Lung (tissue), 12 donors: ENCODE measurements around the gene DIS3L2. TPM values are rescaled to one million over a fixed set of nuclear protein-coding genes. Genes with fewer than 3 reads are reported as not detected.

Experiments
- ATAC-seq: fragments of 200-7000 bp; cut with Tn5 transposase; one replicate; pipeline ENCODE4 v1.9.1; 2020; ENCODE audit warnings: moderate number of reproducible peaks; ENCODE audit not compliant: insufficient read depth, low FRiP score
- DNase-seq, 3 donors: peaks; one replicate each; pipeline ENCODE4 v3.0.0-alpha.2; 2013 to 2017
- H3K27ac ChIP-seq, 2 donors: one replicate each; pipeline ENCODE4 v1.5.1; 2013; ENCODE audit warnings: mild to moderate bottlenecking in 2 of 2, moderate library complexity in 2 of 2, control low read depth in 1 of 2, inconsistent platforms in 1 of 2, low read depth in 1 of 2, low read length in 1 of 2
- H3K27me3 ChIP-seq, 3 donors: one replicate each; pipeline ENCODE4 v1.5.1; 2013; ENCODE audit warnings: low read length in 2 of 3; ENCODE audit not compliant: control insufficient read depth in 3 of 3, insufficient read depth in 3 of 3
- H3K36me3 ChIP-seq, 4 donors: one replicate each; pipeline ENCODE4 v1.5.1; 2013; ENCODE audit warnings: low read length in 4 of 4, mild to moderate bottlenecking in 1 of 4, moderate library complexity in 1 of 4; ENCODE audit not compliant: control insufficient read depth in 4 of 4, insufficient read depth in 4 of 4
- H3K4me1 ChIP-seq, 5 donors: one replicate each; pipeline ENCODE4 v1.5.1; 2013; ENCODE audit warnings: low read length in 5 of 5, mild to moderate bottlenecking in 2 of 5, moderate library complexity in 1 of 5; ENCODE audit not compliant: control insufficient read depth in 5 of 5, insufficient read depth in 5 of 5
- H3K4me3 ChIP-seq: one replicate; pipeline ENCODE4 v1.5.1; 2013; ENCODE audit warnings: mild to moderate bottlenecking, control low read depth, moderate library complexity
- H3K9ac ChIP-seq, 2 donors: one replicate each; pipeline ENCODE4 v1.5.1; 2013; ENCODE audit warnings: low read length in 2 of 2, control low read depth in 1 of 2; ENCODE audit not compliant: insufficient read depth in 1 of 2
- H3K9me3 ChIP-seq, 4 donors: one replicate each; pipeline ENCODE4 v1.5.1; 2013; ENCODE audit warnings: low read length in 3 of 4, mild to moderate bottlenecking in 1 of 4, moderate library complexity in 1 of 4; ENCODE audit not compliant: control insufficient read depth in 4 of 4, insufficient read depth in 3 of 4
- CTCF ChIP-seq: IDR thresholded peaks from 2 replicates; pipeline ENCODE4 v1.5.1; 2012; ENCODE audit warnings: mild to moderate bottlenecking; ENCODE audit errors: control extremely low read depth, extremely low read depth
- WGBS, 2 donors: extraction: QIAGEN DNeasy Blood & Tissue Kit; methylation state at CpG; one replicate each; pipeline ENCODE4 v1.1.7; 2013; 5-methylcytosine and 5-hydroxymethylcytosine counted together
- polyA plus RNA-seq, 2 donors: library from polyadenylated mRNA; stranded (reverse); fragments of 200-250 nt; gene quantifications; one replicate each; pipeline ENCODE4 v1.2.1, GENCODE V29; 2013
- total RNA-seq, 2 donors: library from RNA; depleted of rRNA in 1 of 2; stranded (reverse); fragments of >200 nt in 1 of 2; gene quantifications; one replicate each; pipeline ENCODE4 v1.2.1, GENCODE V29; 2014 to 2021
- donor health status: control.
- donor health status: control.
- donor health status: Bipolar disorder and iron deficiency.
- donor health status: healthy.
- donor health status: DM: yes; HTN: yes; CAD: no.

DIS3L2 gene
- total and polyA plus RNA-seq, 4 donors: 12.7 to 41.0 (median 31.1) TPM

GRCh38 chr2:232218778-232219495 lies 257.4 kb downstream of the DIS3L2 start:
- Histone ChIP-seq H3K4me1 (peaks cover 0 to 4% (median 0%) of the 10 kb centered on the region in 5 donors), H3K36me3 (peaks cover 0 to 4% (median under 1%) of the 10 kb centered on the region in 4 donors), H3K9ac (no peak overlapping the region), H3K27me3 (no peaks in the 10 kb centered on the region), H3K27ac (no peak overlapping the region), H3K9me3 (no peaks in the 10 kb centered on the region), H3K4me3 (no peak overlapping the region)
- DNase-seq (no peak), ATAC-seq (no peak)
- 86 to 91% methylated on average over 6 of the region's 6 CpGs for WGBS, 2 donors
- no peak for TF ChIP-seq CTCF

- Histone ChIP-seq H3K36me3 (peaks cover 0 to 4% (median 1%) of the 10 kb centered on the region in 4 donors), H3K9ac (no peak overlapping the region), H3K9me3 (no peaks in the 10 kb centered on the region), H3K4me3 (no peak overlapping the region), H3K27me3 (no peaks in the 10 kb centered on the region), H3K27ac (no peak overlapping the region), H3K4me1 (peaks cover 0 to 4% (median 0%) of the 10 kb centered on the region in 5 donors)
- 11 to 46% methylated on average over 2 of the region's 2 CpGs for WGBS, 2 donors
- ATAC-seq (no peak), DNase-seq (no peak)
- TF ChIP-seq CTCF: no peak
Observed at GRCh38 chr2:232219496-232219870, 258.0 kb downstream of the DIS3L2 start.

DNA sequence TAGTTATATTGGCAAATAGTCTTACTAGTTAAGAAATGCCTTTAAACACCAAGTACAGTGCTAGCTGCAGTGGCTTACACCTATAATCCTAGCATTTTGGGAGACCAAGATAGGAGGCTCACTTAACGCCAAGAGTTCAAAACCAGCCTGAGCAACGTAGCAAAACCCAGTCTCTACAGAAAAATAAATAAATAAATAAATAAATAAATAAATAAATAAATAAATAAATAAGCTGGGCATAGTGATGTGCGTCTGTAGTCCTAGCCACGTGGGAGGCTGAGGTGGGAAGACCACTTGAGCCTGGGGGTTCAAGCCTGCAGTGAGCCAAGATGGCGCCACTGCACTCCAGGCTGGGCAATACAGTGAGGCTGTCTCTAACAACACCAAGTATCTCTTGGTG lies 258.4 kb downstream of the DIS3L2 start:
- no peak for TF ChIP-seq CTCF
- Histone ChIP-seq H3K36me3 (peaks cover 0 to 4% (median 1%) of the 10 kb centered on the region in 4 donors), H3K4me1 (peaks cover 0 to 4% (median 0%) of the 10 kb centered on the region in 5 donors), H3K4me3 (no peak overlapping the region), H3K9ac (no peak overlapping the region), H3K9me3 (no peaks in the 10 kb centered on the region), H3K27me3 (no peaks in the 10 kb centered on the region), H3K27ac (no peak overlapping the region)
- DNase-seq (no peak), ATAC-seq (no peak)
- WGBS, 2 donors: 96 to 98% methylated on average over 5 of the region's 5 CpGs

- DNase-seq: no peak
- no peak overlapping the region for H3K9ac ChIP-seq
- H3K36me3 ChIP-seq: peaks cover 0 to 2% (median 0%) of the 10 kb centered on the region in 4 donors
- H3K27ac ChIP-seq: no peak overlapping the region
- H3K4me1 ChIP-seq: peaks cover 0 to 6% (median 0%) of the 10 kb centered on the region in 5 donors
- H3K9me3 ChIP-seq: no peaks in the 10 kb centered on the region
- TF ChIP-seq CTCF: no peak
- no peaks in the 10 kb centered on the region for H3K27me3 ChIP-seq
- no peak for ATAC-seq
- no peak overlapping the region for H3K4me3 ChIP-seq
- 49% methylated on average over 2 of the region's 2 CpGs for WGBS, 2 donors
Observed at GRCh38 chr2:232225429-232225828, 263.9 kb downstream of the DIS3L2 start.
